GM19372 (cell line): ENCODE results near the gene ZNF570.

ENCODE experiments used
- ATAC-seq: cut with Tn5 transposase; IDR thresholded peaks from one replicate; pipeline ENCODE4 v1.9.1; 2021; ENCODE audit warnings: mild to moderate bottlenecking, low read depth, moderate library complexity; ENCODE audit not compliant: unreplicated experiment

The ZNF570 gene

DNA sequence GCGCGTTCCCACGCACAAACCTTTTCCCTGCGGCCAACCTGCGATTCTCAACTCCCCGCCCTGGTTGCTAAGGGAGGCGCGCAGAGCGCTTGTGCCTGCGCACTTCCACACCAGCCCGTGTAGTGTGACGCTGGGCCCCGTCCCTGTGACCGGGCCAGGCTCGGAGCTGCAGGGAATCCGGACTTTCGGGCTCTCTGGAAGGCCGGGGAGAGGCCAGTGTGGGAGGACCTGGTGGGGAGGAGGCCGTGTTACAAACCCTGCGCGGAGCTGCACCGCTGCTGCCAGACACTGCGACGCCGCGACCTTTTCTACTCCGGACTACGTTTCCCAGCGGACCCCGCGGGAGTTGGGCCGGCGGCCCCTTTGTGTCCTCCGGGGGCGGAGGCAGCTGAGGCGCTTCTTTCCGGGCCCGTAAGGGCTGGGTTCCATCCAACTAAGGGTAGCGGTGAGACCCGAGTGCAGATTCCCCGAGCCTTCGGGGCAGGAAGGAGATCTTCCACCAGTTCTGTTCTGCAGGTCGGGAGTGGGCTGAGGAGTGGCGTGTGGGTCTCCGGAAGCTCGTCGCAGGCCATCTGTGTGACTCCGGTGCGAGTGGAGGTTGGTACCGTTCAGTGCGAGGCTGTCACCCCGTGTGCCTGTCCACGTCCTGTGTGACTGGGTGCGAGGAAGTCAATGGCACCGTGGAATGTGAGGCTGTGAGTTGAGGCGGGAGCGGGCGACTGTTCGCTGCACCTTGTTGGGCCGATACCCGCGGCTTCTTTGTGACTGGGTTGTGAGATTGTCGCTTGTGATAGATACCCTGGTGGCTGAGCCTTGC, at the start of gene ZNF570:
Gene ZNF570, plus strand, starts transcription at position 396 of the 817 bp plus-strand sequence. CDS start 999 bp downstream, outside the sequence.
- ATAC-seq, result peak; percentile 46

DNA sequence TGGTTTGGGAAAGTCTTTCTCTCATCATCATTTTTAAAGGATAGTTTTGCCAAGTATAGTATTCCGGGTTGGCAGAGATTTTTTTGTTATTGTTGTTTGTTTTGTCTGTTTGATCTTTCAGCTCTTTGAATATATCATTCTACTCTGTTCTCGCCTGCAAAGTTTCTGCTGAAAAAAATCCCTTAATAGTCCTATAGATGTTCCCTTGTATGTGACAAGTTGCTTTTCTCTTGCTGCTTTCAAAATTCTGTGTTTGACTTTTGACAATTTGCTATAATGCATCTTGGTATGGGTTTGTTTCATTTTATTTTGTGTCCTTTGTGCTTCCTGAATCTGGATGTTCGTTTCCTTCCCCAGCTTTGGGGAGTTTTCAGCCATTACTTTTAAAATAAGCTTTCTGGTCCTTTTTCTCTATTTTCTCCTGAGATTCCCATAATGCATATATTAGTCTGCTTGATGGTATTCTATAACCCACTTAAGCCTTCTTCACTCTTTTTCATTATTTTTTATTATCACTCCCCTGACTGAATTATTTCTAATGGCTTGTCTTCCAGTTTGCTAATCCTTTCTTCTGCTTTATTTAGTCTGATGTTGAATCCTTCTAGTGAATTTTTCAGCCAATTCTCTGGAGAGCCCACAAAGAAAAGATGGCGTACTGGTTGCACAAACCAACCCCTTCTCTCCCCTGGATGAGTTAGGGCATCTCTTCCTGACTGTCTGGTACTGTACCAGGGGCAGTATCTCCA, 16.5 kb upstream of the ZNF570 start:
- no peak for ATAC-seq

- no peak for ATAC-seq
Measured at GRCh38 chr19:37466277-37466797, 2.8 kb upstream of the ZNF570 start.

- ATAC-seq, result peak; percentile 60
Measured at GRCh38 chr19:37466798-37467607, 2.2 kb upstream of the ZNF570 start, which contains the start of gene ZNF569. Gene ZNF569, minus strand, starts transcription at chr19:37467444. Its CDS starts 22,523 bp downstream, at chr19:37444921.

GRCh38 chr19:37467608-37468090, 1.5 kb upstream of the ZNF570 start:
- ATAC-seq, result no peak

- ATAC-seq, result no peak
Measured at GRCh38 chr19:37470216-37470615, 1.1 kb downstream of the ZNF570 start.

DNA sequence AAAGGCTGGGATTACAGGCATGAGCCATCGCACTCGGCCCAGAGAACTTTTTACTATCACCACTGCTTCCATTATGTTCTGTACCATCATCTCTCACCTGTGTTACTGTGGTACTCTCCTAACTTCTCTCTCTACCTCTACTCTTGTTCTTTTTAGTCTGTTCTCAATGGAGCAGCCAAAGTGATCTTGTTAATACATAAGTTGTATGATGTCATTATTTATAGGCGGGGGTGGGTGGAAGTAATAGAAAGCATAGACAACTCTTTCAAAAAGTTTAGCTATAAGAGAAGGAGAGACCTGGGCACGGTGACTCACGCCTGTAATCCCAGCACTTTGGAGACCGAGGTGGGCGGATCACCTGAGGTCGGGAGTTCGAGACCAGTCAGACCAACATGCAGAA, 3.0 kb downstream of the ZNF570 start:
- no peak for ATAC-seq

DNA sequence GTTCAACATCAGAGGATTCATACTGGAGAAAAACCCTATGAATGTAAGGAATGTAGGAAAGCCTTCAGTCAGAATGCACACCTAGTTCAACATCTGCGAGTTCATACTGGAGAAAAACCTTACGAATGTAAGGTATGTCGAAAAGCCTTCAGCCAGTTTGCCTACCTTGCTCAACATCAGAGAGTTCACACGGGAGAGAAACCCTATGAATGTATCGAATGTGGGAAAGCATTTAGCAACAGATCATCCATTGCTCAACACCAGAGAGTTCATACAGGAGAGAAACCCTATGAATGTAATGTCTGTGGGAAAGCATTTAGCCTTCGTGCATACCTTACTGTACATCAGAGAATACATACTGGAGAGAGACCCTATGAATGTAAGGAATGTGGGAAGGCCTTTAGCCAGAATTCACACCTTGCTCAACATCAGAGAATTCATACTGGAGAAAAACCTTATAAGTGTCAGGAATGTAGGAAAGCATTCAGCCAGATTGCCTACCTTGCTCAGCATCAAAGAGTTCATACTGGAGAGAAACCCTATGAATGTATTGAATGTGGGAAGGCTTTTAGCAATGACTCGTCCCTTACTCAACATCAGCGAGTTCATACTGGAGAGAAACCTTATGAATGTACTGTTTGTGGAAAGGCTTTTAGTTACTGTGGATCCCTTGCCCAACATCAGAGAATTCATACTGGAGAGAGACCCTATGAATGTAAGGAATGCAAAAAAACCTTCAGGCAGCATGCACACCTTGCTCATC, 15.4 kb downstream of the ZNF570 start:
- no peak for ATAC-seq

GRCh38 chr19:37492213-37492612, 23.1 kb downstream of the ZNF570 start:
- ATAC-seq, result no peak

GRCh38 chr19:37505958-37506386, 36.8 kb downstream of the ZNF570 start:
- ATAC-seq, result no peak

GRCh38 chr19:37506387-37507166, 37.4 kb downstream of the ZNF570 start, which contains the start of gene ZNF793:
Gene ZNF793, plus strand, starts transcription at chr19:37506939. Its CDS starts 16,501 bp downstream, at chr19:37523440.
- ATAC-seq, result no peak

DNA sequence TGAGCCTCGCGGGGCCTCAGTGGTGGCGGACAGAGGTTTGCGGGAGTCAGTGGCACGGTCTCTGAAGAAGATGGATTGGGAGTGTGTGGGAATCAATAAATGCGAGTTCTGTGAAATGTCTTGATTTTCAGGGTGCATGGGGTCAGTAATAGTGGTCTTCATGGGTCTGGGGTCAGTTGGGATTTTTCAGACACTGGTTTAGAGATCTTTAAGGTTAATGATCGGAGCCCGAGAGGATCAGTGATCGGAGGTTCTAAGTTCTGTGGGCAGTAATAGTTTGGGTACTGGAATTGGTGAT, 38.0 kb downstream of the ZNF570 start:
- ATAC-seq, result no peak

DNA sequence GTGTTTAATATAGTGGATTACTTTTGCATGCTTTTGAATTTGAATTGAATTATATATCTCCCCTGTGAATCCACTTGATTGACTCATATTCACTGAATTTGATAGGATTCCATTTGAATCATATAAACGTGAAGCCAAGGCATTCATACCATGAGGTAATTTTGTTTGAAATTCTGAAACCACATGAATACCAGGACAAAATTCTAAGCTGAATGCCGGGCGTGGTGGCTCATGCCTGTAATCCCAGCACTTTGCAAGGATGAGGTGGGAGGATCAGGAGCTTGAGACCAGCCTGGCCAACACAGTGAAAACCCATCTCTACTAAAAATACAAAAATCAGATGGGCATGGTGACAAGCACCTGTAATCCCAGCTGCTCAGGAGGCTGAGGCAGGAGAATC, 42.0 kb downstream of the ZNF570 start:
- no peak for ATAC-seq

DNA sequence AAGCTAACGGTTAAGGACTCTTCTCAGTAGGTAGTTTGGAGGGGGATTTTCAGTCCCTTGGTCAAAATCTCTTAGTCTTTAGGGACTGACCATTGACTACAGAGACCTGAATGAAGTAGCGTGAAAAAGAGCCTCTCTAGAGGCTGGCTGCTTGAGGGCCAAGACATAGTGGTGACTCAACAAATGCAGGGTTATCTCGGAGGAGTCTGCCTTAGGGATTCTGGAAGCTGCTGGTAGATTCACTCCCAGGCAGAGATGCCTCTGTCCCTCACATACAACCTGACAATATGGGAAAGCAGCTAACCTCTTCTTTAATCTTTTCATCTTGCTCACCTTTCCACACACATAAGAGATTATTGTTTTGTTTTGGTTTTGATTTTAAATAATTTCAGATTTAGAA, 42.7 kb downstream of the ZNF570 start:
- no peak for ATAC-seq

DNA sequence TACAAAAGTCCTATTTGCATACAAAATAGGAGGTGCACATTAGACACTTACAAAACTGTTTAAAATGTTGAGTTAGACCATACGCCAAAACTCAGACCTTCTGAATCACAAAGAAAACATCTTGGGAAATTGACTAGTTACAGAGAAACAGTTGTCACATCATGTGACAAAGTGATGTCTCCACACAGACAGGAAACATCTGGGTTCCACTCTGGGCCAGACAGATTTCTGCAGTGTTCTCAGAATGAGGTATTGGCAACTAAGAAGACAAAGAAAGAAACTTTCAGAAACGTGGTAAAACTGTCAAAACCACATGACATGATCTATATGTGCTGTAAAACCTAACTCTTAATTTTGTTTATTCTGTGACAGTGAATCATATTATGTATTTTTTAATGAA, 44.2 kb downstream of the ZNF570 start:
- ATAC-seq, result no peak

DNA sequence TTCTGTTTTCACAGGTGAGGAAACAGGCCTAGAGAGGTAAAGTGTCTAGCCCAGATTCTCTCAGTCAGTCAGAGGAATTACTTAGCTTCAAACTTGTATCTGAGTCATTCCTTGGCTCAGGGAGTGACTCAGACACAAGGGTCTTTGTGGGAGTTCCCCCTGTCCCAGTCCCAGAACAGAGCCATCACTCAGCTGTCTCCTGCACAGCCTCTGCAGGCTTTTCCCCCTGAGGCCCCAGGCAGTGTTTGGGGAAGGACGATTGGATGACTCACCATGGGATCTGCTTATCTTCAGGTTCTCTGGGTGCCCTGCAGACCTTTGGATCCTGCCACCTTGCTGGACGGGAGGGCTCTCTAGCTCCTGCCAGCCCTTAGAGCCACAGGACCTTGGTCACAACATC, 50.7 kb downstream of the ZNF570 start:
- ATAC-seq, result no peak

GRCh38 chr19:37537391-37537947, 68.3 kb downstream of the ZNF570 start:
- no peak for ATAC-seq
